Activated CD8-positive, alpha-beta memory T cell treated with anti-CD3 and anti-CD28 coated beads for 1 hour (primary cell): Measurements from ENCODE around the gene CDRT4.

ENCODE experiments used
- DNase-seq, 2 donors: peaks; one replicate each; pipeline ENCODE4 v3.0.0-alpha.2; 2020; ENCODE audit warnings: low read depth in 1 of 2; ENCODE audit errors: extremely low read depth in 1 of 2

CDRT4 gene

GRCh38 chr17:15492791-15493692 lies 25.6 kb upstream of the CDRT4 start:
- no peak for DNase-seq

DNA sequence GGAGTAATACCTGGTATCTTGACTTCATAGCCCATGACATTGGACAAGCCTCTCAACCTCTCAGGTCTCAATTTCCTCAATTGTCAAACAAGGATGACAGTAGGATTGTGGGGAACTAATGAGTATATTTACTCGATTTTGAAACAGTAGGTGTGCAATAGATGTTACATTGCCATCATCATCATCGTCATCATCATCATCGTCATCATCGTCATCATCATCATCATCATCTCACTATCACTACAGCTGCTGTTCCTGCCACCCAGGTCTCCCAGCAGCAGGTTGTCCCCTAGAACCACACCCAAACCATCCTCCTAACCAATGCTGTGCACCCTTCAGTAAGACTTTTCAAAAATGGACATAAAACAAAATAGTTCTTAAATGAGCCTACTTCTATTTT lies 24.8 kb upstream of the CDRT4 start:
- no peak for DNase-seq

- DNase-seq: no peak
These were observed 23.3 kb upstream of the CDRT4 start for GRCh38 chr17:15490634-15491261.

DNA sequence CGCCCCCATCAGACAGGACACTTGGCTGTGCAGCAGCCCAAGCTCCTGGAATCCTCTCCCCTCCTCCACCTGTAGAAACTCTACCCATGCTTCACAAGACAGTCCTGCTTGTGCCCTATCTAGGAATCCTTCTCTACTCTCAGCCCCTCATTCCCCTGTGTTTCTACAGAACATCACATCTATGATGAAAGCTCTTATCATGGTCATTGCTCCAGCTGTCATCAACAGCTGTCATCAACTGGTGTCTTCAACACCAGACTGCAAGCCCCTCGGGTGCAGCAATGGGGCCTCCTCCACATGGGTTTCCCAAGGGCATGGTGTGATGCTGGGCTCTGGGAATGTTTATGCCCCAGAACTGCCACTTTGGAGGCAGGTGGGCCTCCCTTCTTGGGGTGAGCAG lies 21.1 kb upstream of the CDRT4 start:
- DNase-seq: no peak

DNA sequence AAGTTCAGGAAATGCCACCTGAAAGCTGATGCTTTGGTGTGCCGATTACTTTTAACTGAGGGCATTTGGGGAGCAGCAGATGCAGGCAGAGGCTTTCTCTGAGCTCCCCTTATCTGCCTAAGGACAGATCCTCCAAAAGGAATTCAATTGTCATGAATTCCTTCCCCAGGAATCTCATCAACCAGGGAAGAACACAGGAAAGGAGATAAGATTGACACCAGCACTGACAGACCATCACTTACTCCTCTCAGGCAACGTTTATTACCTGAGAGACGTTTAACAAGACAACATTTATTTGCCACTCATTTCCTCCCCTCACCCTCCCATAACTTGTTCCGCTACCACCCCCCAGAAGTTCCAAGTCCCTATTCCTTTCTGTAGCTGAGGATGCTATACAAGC lies 17.6 kb upstream of the CDRT4 start:
- DNase-seq: no peak

DNA sequence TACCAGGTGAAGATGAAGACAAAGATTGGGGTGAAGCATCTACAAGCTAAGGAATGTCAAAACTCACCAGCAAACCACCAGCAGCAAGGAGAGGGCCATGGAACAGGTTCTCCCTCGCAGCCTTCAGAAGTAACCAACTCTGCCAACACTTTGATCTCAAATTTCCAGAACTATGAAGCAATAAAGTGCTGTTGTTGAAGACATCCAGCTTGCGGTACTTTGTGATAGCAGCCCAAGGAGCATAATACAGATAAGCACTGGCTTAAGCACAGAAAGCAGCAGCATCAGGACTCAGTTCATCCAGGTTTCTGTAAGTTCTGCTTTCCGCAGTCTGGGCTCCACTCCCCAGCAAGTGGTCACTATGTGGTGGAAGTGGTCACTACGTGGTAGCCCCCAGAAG lies 16.0 kb upstream of the CDRT4 start:
- no peak for DNase-seq

DNA sequence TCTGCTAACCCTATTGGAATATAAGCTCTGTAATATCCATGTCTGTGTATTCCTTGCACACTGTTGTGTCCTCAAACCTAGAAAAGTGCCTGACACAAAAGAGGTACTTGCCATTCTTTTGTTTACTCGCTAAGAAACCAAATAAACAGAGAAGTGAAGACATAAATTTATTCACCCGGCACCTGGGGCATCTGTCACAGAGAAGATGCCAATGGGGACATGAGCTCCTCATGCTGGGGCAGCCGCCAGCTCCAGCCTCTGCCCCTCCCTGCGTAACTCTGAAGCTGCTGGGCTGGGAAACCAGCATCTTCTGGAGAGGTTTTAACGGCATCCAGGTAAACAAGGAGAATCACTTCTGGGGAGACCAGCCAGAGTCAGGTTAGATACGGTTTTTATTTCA lies 15.1 kb upstream of the CDRT4 start:
- no peak for DNase-seq

GRCh38 chr17:15481481-15481880 lies 14.1 kb upstream of the CDRT4 start:
- DNase-seq: no peak

GRCh38 chr17:15480204-15480603 lies 12.8 kb upstream of the CDRT4 start:
- DNase-seq: no peak

GRCh38 chr17:15479703-15480102 lies 12.3 kb upstream of the CDRT4 start:
- DNase-seq: no peak

- DNase-seq: no peak
These were observed 11.4 kb upstream of the CDRT4 start for GRCh38 chr17:15478845-15479244.

DNA sequence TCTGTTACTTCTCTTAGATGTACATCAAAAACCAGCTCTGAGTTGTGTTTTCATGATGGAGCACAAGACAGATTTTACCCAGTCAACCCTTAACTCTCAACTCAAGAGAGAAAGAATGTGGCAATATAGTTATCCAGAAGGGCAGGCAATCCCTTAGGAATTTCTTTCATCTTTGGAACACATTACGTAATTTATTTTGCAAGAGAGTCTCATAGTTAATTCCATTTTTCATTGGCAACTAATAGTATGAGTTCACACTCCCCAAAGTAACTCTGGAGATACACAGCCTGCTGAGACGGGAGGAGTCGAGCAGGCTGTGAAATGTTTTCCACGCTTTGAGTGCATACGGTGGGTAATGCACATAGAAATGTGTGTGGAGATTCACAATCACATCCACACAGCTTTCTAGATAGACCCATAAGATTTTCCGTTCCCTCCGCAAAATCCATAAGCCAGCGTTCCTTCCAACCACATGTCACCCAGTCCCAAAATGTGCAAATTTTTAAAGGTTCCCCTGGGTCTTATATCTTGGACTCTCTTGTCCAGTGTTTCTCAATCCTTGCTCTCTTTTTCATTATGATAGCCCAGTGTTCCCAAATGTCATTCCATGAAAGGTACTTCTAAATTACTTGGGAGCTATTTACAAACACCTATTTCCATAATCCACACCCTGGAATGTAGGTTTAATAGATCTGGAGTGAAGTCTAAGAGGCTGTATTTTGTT lies 8.4 kb upstream of the CDRT4 start:
- DNase-seq: no peak

DNA sequence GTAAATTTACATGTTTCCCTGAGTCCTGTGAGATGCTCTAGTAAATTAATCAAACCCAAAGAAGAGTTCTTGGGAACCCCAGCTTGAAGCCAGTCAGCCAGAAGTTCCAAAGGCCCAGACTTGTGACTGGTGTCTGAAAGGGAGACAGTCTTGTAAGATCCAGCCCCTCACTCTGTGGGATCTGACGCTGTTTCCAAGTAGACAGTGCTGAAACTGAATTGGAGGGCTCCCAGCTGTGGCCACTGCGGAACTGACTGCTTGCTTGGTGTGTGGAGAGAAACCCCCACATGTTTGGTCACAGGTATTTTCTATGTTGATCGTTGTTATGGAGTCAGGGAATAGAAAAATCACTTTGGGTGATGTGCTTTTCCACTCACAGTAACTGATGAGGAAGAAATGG lies 5.5 kb upstream of the CDRT4 start:
- no peak for DNase-seq

- no peak for DNase-seq
These were observed 3.1 kb upstream of the CDRT4 start for GRCh38 chr17:15470536-15470935.

DNA sequence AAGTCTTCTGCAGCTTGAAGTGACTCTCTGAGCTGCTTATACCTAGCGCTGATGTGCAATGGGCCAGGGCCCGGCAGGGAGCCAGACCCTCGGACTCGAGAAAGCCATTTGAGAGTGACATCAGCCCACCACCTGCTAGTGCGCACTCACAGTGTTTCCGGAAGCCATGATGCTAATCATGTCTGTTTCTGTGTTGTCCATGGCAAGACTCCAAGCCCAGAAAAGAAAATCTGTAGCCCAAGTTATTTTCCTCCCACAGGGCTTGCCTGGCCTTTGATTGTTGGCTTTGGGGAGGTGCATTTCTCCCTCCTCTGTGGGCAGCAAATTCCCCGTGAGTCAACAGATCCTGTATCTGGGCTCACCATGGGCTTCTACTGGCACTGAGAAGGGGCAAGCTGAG lies 1.8 kb upstream of the CDRT4 start:
- no peak for DNase-seq

GRCh38 chr17:15468126-15468525 lies 705 bp upstream of the CDRT4 start:
- DNase-seq: no peak

- no peak for DNase-seq
These were observed 1.3 kb downstream of the CDRT4 start for GRCh38 chr17:15466131-15466530.

- DNase-seq: no peak
These were observed 2.2 kb downstream of the CDRT4 start for GRCh38 chr17:15465045-15465701.

DNA sequence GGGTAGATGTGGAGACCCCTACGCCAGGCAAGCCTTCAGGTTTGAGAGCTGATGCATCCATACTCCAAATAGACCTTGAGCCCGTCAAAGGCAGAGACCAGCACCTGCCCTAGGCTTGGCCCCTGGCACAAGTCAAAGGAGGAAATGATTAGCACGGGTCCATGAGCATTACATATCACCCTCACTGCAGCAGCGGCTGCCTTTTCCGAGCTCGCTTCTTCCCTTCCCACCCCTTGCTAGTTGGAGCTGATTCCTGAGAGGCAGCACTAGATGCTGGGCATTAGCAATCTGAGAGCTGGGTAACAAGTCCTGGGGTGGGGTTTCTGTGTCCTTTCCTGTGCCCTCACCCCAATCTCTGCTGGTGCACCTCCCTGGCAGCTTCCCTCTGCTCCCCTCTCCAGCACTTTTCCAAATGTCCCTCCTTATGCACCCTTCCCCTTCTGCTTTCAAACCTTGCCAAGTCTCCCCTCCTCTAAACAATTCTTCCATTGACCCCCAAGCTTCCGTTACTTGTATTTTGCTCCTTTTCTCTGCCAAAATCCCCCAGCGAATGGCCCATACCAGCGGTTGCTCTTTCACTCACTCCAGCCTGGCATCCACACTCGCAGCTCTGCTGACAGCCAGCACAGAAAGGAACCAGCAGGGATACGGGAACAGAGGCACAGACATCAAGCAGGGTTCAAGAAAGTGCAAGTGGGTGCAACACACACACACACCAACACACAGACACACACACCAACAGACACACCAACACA lies 3.0 kb downstream of the CDRT4 start:
- no peak for DNase-seq

GRCh38 chr17:15462976-15463772 lies 4.2 kb downstream of the CDRT4 start:
- no peak for DNase-seq
